ENCODE data around the gene TOGARAM2.

- TF ChIP-seq, protein P1, sequence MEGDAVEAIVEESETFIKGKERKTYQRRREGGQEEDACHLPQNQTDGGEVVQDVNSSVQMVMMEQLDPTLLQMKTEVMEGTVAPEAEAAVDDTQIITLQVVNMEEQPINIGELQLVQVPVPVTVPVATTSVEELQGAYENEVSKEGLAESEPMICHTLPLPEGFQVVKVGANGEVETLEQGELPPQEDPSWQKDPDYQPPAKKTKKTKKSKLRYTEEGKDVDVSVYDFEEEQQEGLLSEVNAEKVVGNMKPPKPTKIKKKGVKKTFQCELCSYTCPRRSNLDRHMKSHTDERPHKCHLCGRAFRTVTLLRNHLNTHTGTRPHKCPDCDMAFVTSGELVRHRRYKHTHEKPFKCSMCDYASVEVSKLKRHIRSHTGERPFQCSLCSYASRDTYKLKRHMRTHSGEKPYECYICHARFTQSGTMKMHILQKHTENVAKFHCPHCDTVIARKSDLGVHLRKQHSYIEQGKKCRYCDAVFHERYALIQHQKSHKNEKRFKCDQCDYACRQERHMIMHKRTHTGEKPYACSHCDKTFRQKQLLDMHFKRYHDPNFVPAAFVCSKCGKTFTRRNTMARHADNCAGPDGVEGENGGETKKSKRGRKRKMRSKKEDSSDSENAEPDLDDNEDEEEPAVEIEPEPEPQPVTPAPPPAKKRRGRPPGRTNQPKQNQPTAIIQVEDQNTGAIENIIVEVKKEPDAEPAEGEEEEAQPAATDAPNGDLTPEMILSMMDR (optimal IDR thresholded peaks at IDR 0.05 in 1 of 3, IDR thresholded peaks at IDR 0.05 in 1 of 3, conservative IDR thresholded peaks at IDR 0.05 in 1 of 3; ENCODE audit: extremely low read depth in 1 of 3, insufficient read depth in 2 of 3, low read length in 3 of 3): no peak
- TF ChIP-seq EZH2 (IDR thresholded peaks at IDR 0.05; ENCODE audit: low read length): no peak
Observed at GRCh38 chr2:29079887-29080286, 98.8 kb downstream of the TOGARAM2 start.

Data from keratinocyte (primary cell).